Stimulated activated CD4-positive, alpha-beta T cell treated with anti-CD3 and anti-CD28 coated beads, Interleukin-1b, Interleukin-23, amount 100 ng/mL, for 4 hours (primary cell): ENCODE measurements around the gene CRLF3.
"Not testable (repeated sequence)": the region's sequence is repeated elsewhere in the genome, so short reads cannot be mapped to it uniquely, and the experiment has no call there.

ENCODE experiments used
- DNase-seq, 2 donors: peaks; one replicate each; pipeline ENCODE4 v3.0.0-alpha.2; 2020; ENCODE audit warnings: low read depth in 2 of 2

The CRLF3 gene

GRCh38 chr17:30736371-30736770 lies 88.1 kb downstream of the CRLF3 start:
- DNase-seq, result not testable (repeated sequence)

GRCh38 chr17:30735644-30736043 lies 88.8 kb downstream of the CRLF3 start:
- DNase-seq, result not testable (repeated sequence)

- not testable (repeated sequence) for DNase-seq
These were observed 89.3 kb downstream of the CRLF3 start for GRCh38 chr17:30735206-30735605.

- not testable (repeated sequence) for DNase-seq
These were observed 90.3 kb downstream of the CRLF3 start for GRCh38 chr17:30734153-30734552.
